AG09319 (cell line): ENCODE measurements around the gene SPATA31E1.

Experiments
- DNase-seq: peaks from one replicate; pipeline ENCODE4 v3.0.0-alpha.2; 2010; ENCODE audit warnings: low read depth; ENCODE audit errors: extremely low read depth
- TF ChIP-seq, protein P1 (sequence below): IDR thresholded peaks from 2 replicates; pipeline ENCODE4 v1.5.1; 2011; ENCODE audit warnings: low read depth, mild to moderate bottlenecking, inconsistent platforms, low read length, moderate library complexity

The SPATA31E1 gene

DNA sequence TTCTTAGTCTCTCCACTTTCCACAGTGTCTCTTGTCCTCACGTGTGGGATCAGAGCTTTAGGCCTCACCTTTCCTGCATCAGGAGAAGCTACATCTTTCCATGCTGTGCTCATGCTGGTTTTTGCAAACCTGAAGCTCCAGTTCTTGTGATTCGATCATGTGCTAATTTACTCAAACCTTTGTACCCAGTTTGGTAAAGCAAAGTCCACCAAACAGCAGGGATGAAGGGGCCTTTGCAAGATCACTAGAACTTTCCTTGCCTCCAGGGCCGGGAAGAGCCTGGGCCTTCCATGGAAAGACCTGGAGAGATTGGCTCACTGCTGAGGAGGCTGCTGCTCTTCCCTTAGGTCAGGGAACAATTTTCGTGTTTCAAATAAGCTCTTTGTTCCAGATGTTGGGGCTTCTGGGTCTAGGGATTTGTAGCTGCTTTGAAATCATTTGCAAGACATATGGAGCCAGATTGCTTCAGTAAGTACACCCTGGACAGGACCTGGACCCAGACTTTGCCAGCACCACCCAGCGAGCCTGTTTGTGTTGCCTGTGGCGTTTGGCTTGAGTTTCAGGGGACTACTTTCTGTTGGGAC, 18.7 kb upstream of the SPATA31E1 start:
- TF ChIP-seq, protein P1, sequence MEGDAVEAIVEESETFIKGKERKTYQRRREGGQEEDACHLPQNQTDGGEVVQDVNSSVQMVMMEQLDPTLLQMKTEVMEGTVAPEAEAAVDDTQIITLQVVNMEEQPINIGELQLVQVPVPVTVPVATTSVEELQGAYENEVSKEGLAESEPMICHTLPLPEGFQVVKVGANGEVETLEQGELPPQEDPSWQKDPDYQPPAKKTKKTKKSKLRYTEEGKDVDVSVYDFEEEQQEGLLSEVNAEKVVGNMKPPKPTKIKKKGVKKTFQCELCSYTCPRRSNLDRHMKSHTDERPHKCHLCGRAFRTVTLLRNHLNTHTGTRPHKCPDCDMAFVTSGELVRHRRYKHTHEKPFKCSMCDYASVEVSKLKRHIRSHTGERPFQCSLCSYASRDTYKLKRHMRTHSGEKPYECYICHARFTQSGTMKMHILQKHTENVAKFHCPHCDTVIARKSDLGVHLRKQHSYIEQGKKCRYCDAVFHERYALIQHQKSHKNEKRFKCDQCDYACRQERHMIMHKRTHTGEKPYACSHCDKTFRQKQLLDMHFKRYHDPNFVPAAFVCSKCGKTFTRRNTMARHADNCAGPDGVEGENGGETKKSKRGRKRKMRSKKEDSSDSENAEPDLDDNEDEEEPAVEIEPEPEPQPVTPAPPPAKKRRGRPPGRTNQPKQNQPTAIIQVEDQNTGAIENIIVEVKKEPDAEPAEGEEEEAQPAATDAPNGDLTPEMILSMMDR: no peak
- DNase-seq: no peak

DNA sequence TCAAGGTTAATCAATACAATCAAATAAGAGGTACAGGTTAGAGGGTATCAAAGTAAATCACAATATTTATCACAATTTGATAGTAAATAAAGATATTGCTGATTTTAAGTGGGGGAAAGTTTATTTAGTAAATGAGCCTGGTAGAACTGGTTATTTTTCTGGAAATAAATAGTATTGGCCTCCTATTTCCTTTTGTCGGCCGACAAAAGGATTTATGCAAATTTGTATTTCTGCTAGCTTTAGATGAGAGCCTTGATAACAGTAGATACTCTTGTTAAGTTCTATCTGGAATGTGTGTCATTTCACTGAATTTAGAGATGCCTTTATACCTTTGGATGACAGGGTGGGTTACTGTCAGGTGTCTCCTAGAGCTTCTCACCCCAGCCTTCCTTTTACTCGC, 17.8 kb upstream of the SPATA31E1 start:
- TF ChIP-seq, protein P1: no peak
- no peak for DNase-seq

DNA sequence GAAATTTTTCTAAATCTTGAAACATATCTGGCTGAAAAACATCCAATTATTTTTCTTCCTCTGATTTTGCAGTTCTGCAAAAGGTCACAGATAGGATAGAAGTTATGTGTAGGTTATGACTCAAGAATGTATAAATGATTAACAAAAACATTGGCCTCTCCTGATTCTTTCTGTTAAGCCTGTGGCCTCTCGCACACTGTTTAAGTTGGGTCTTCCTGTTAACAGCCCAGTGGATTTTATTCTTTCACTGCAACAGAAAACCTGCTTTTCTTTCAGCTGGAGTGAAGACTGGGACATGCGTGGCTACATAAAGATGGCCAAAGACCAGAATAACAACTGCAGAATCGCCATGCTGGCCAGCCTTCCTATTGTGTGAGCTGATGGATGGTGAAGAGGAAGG, 17.1 kb upstream of the SPATA31E1 start:
- DNase-seq: no peak
- TF ChIP-seq, protein P1: no peak

DNA sequence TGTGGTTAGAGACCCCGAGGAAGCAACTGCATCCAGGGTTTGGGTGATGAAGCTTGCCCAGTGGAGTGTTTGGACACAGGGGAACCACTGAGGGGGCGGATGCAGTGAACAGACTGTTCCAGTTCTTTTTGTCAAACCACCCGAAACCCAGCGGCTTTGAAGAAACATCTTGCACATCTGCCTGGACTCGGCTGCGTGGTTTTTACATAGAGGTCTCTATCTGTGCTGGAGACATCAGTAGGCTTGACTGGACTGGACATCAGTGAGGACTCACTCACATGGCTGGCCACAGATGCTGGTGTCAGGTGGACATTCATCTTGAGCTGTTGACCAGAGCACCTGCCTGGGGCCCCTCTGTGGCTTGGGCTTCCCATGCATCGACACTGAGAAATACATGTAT, 15.3 kb upstream of the SPATA31E1 start:
- TF ChIP-seq, protein P1: no peak

DNA sequence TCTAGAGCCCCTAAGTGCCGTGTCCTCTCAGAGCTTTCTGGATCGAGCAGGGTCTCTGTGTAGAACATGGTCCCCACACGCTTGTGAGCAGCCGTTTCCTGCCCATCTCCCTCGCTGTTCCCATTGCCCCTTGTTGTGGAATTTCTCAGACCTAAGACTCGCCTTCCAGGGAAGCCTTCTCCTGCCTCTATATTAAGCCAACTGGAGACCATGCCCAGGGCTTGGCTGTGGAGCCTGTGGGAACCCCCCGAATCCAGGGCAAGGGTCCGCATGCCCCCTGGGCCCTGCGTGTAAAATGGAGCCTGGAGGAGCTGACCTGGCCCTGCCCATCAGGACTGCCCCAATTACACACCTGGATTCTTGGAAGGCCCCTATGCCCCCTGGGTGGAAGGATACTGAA, 14.5 kb upstream of the SPATA31E1 start:
- no peak for DNase-seq
- TF ChIP-seq, protein P1: no peak

More for the DNA sequence above, 15.3 kb upstream of the SPATA31E1 start:
- no peak for DNase-seq

DNA sequence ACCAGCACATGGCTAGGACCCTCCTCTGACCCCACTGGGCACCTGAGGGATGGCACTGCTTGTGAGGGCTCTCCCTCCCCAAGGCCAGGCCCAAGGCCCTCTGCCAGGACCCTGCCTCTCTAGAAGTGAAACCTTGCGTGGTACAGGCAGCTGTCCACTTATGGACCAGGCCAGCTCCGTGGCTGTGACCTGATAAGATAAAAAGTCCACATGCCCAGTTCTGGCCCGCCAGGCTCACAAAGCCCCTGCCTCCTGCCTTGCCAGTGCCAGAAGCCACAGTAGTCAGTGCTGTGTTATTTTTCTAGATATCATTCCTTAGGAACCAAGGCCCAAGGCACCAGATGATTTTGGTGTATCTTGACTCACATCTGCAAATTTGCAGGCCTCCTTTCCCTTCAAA, 14.0 kb upstream of the SPATA31E1 start:
- DNase-seq: no peak
- TF ChIP-seq, protein P1: no peak

DNA sequence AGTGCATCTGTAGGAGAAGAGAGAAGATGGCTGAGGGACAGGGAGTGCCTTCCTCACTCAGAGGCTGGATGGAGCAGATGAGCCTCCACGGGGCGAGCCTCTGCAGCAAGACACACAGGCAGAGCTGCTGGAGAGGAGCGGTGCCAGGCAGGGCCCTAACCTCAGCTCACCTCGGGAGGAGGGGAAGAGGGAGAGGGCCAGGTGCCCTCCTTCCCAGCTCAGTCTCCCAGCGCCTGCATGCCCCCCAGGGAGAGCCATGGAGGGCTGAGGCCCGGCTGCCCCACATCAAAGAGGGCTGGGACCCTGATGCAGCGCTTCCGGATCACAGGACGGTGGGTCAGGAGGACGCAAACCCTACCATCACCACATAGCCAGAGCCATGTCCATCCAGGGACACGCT, 13.6 kb upstream of the SPATA31E1 start:
- TF ChIP-seq, protein P1: no peak
- no peak for DNase-seq
